Osteocyte (in vitro differentiated cells): ENCODE measurements around the gene PIBF1. TPM values are rescaled to one million over a fixed set of nuclear protein-coding genes. Genes with fewer than 3 reads are reported as not detected.
"Not testable (repeated sequence)": the region's sequence is repeated elsewhere in the genome, so short reads cannot be mapped to it uniquely, and the experiment has no call there.

Experiments used
- DNase-seq: peaks from one replicate; pipeline ENCODE4 v3.0.0; 2021; ENCODE audit warnings: mixed read lengths; ENCODE audit not compliant: unreplicated experiment; ENCODE audit errors: extremely low spot score
- H3K27ac Mint-ChIP-seq: one replicate; pipeline ENCODE4 v1.8.0; 2021; ENCODE audit warnings: mild to moderate bottlenecking, mixed read lengths; ENCODE audit not compliant: unreplicated experiment
- H3K27me3 Mint-ChIP-seq: one replicate; pipeline ENCODE4 v1.8.0; 2021; ENCODE audit warnings: mixed read lengths; ENCODE audit not compliant: unreplicated experiment
- H3K36me3 Mint-ChIP-seq: one replicate; pipeline ENCODE4 v1.8.0; 2021; ENCODE audit warnings: mixed read lengths; ENCODE audit not compliant: unreplicated experiment
- H3K4me1 Mint-ChIP-seq: one replicate; pipeline ENCODE4 v1.8.0; 2021; ENCODE audit warnings: mixed read lengths; ENCODE audit not compliant: unreplicated experiment
- H3K4me3 Mint-ChIP-seq: one replicate; pipeline ENCODE4 v1.8.0; 2021; ENCODE audit warnings: mild to moderate bottlenecking, moderate library complexity, mixed read lengths; ENCODE audit not compliant: unreplicated experiment
- H3K9me3 Mint-ChIP-seq: one replicate; pipeline ENCODE4 v1.8.0; 2021; ENCODE audit warnings: mixed read lengths; ENCODE audit not compliant: unreplicated experiment
- total RNA-seq: library from RNA; stranded (reverse); gene quantifications from 2 replicates; pipeline ENCODE4 v1.2.1, GENCODE V29; 2021
- TF ChIP-seq, protein P1 (sequence below): fragments of 200-600 bp; sonication (generic); IDR thresholded peaks from 2 replicates; pipeline ENCODE4 v1.5.0; 2021; ENCODE audit warnings: antibody characterized with exemption, mild to moderate bottlenecking, moderate library complexity

PIBF1 gene
- total RNA-seq, 1 donor from 2014 or later, result 22.6 TPM

DNA sequence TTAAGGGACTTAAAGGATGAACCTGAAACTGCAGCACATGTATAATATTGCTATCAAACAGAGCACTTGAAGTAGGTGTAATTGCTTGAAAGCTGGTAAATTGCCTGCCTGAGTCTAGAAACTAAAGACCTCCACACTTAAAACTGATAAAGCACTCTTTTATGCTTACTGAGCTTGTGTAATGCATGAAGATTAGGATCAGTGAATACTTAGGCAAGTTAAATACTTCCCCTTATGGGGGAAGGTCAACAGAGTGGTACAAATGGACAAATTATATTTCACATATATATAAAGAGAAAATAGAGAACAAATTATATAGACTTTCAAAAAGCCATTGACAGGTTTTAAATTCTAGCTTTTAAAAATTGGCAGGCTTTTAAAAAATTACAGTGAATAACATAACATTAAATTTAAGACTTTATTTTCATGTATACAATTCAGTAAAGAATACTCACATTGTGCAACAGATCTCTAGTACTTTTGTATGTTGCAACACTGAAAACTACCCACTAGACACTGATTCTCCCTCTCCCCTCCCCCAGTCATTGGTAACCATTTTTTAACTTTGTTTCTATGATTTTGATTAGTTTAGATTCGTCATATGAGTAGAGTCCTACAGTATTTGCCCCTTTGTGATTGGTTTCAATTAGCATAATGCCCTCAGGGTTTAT, 23.9 kb downstream of the PIBF1 start:
- Mint-ChIP-seq H3K9me3 (no peaks in the 10 kb centered on the region), H3K4me3 (no peak overlapping the region), H3K27ac (no peak overlapping the region), H3K27me3 (no peaks in the 10 kb centered on the region), H3K36me3 (peaks cover 22% of the 10 kb centered on the region), H3K4me1 (no peaks in the 10 kb centered on the region)
- DNase-seq, result no peak
- TF ChIP-seq, protein P1, sequence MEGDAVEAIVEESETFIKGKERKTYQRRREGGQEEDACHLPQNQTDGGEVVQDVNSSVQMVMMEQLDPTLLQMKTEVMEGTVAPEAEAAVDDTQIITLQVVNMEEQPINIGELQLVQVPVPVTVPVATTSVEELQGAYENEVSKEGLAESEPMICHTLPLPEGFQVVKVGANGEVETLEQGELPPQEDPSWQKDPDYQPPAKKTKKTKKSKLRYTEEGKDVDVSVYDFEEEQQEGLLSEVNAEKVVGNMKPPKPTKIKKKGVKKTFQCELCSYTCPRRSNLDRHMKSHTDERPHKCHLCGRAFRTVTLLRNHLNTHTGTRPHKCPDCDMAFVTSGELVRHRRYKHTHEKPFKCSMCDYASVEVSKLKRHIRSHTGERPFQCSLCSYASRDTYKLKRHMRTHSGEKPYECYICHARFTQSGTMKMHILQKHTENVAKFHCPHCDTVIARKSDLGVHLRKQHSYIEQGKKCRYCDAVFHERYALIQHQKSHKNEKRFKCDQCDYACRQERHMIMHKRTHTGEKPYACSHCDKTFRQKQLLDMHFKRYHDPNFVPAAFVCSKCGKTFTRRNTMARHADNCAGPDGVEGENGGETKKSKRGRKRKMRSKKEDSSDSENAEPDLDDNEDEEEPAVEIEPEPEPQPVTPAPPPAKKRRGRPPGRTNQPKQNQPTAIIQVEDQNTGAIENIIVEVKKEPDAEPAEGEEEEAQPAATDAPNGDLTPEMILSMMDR, result no peak

DNA sequence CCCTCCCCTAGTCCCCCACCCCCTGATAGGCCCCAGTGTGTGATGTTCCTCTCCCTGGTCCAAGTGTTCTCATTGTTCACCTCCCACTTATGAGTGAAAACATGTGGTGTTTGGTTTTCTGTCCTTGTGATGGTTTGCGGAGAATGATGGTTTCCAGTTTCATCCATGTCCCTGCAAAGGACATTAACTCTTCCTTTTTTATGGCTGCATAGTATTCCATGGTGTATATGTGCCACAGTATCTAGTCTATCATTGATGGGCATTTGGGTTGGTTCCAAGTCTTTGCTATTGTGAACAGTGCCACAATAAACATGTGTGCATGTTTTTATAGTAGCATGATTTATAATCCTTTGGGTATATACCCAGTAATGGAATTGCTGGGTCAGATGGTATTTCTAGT, 24.6 kb downstream of the PIBF1 start:
- H3K27ac Mint-ChIP-seq, result not testable (repeated sequence)

DNA sequence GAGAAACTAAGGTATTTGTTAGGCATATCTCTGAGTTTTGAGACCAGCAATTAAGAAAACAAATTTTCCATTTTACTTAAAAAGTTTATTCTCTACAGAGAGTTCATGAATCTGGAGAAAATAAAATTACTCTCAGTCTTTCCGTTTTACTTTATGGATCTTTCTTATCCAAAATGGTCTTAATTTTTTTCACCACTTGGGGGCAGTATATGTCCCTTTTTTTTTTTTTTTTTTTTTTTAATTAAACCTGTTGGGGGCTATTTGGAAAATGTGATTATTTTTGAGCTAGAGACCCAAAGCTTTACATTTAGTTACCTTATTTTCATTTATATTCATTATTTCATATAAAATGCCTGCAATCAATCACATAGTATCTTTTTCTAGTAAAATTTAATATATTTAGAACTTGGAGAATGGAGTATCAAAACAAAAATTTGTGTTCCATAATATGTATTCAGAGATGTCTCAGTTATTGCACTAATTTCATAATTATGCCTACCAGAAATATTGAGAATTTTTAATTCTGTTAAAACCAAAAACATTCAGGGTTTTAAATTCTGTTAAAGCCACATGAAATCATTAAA, 27.1 kb downstream of the PIBF1 start:
- H3K9me3 Mint-ChIP-seq, result no peaks in the 10 kb centered on the region
- no peak for DNase-seq
- TF ChIP-seq, protein P1, result peak; percentile 65
- no peaks in the 10 kb centered on the region for H3K27me3 Mint-ChIP-seq
- H3K27ac Mint-ChIP-seq, result no peak overlapping the region
- no peak overlapping the region for H3K4me3 Mint-ChIP-seq
- peaks cover 32% of the 10 kb centered on the region for H3K36me3 Mint-ChIP-seq
- no peaks in the 10 kb centered on the region for H3K4me1 Mint-ChIP-seq

More for the DNA sequence above, 24.6 kb downstream of the PIBF1 start:
- peaks cover 20% of the 10 kb centered on the region for H3K36me3 Mint-ChIP-seq
- not testable (repeated sequence) for H3K27me3 Mint-ChIP-seq, H3K4me1 Mint-ChIP-seq, H3K9me3 Mint-ChIP-seq, H3K4me3 Mint-ChIP-seq, DNase-seq

DNA sequence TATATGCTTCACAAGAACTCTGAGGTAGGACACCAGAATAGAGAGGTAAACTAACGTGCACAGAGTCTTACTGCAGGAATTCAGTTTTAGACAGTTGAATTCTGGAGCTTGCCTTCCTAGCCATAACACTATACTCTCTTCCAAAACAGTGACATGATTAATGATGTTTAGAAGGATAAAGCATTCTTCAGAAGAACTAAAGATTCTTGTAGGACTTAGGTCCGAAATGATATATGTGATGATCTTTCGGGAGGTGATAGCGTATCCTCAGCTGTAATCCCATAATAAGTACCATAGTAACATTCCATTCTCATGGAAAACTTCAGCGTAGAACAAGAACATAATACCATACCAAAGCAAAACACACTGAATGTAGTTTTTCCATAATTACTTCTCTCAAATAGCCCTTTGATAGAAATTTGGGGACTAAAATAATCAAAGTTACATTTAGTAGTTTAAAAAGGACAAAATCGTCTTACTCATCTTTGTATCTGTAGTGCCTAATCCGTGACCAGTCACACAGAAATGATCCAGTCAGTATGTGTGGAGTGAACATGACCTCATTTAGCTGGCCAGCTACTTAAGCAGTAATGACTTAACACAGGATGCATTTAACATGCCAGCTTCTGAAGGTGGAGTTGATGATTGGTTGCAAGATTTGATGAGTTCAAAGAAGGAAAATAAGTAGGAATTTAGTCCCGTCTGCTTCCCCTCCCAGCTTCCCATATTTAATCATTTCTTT, 38.4 kb downstream of the PIBF1 start:
- H3K27me3 Mint-ChIP-seq, result no peaks in the 10 kb centered on the region

DNA sequence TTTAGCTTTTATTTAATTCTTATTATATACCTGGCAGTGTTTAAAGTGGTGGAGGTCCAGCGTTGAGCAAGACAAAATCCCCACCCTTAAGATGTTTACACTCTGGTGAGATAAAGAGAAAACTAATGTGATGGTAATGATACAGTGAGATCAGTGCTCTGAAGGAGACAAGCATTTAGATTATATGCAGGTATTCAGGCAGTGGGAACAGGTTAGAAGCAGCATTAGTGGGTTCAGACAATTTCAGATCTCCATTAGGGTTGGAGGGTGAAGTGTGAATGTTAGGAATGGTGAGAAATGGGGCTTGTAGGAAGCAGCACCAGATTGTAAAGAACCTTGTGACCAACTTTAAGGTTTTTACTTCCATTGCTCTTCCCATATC, 39.0 kb downstream of the PIBF1 start:
- Mint-ChIP-seq H3K36me3 (peaks cover 32% of the 10 kb centered on the region), H3K9me3 (peaks cover 3% of the 10 kb centered on the region), H3K27ac (no peak overlapping the region), H3K4me1 (no peaks in the 10 kb centered on the region), H3K4me3 (no peak overlapping the region), H3K27me3 (no peaks in the 10 kb centered on the region)
- TF ChIP-seq, protein P1, result no peak
- DNase-seq, result no peak

More for the DNA sequence above, 38.4 kb downstream of the PIBF1 start:
- Mint-ChIP-seq H3K27ac (no peak overlapping the region), H3K9me3 (peaks cover 3% of the 10 kb centered on the region), H3K36me3 (peaks cover 33% of the 10 kb centered on the region), H3K4me3 (no peak overlapping the region), H3K4me1 (no peaks in the 10 kb centered on the region)
- TF ChIP-seq, protein P1, result no peak
- DNase-seq, result no peak
